GM23338 (cell line): Measurements from ENCODE around the gene PAX2. TPM values are rescaled to one million over a fixed set of nuclear protein-coding genes. Genes with fewer than 3 reads are reported as not detected.

Source experiments
- ATAC-seq: fragments of 200-7000 bp; cut with Tn5 transposase; 3 replicates; pipeline ENCODE4 v1.9.1; 2020
- DNase-seq: peaks from one replicate; pipeline ENCODE4 v3.0.0-alpha.2; 2015; ENCODE audit warnings: low spot score
- H2AFZ ChIP-seq: fragments of 200-600 bp; sonication (generic); 2 replicates; pipeline ENCODE4 v1.8.0; 2016; ENCODE audit warnings: antibody characterized with exemption, mild to moderate bottlenecking, moderate library complexity
- H3F3A ChIP-seq: fragments of 200-600 bp; sonication (generic); replicated peaks from 2 replicates; pipeline ENCODE4 v1.8.0; 2017; ENCODE audit warnings: antibody characterized with exemption, mixed run types, low read depth
- H3K27ac ChIP-seq: fragments of 200-600 bp; sonication (generic); 2 replicates; pipeline ENCODE4 v1.6.1; 2016; ENCODE audit warnings: low read depth
- H3K27me3 ChIP-seq: fragments of 200-600 bp; sonication (generic); 2 replicates; pipeline ENCODE4 v1.8.0; 2016; ENCODE audit warnings: mild to moderate bottlenecking, mixed run types, moderate library complexity; ENCODE audit not compliant: insufficient read depth
- H3K36me3 ChIP-seq: fragments of 200-600 bp; sonication (generic); 2 replicates; pipeline ENCODE4 v1.8.0; 2016; ENCODE audit warnings: mild to moderate bottlenecking; ENCODE audit not compliant: insufficient read depth
- H3K4me1 ChIP-seq: fragments of 200-600 bp; sonication (generic); 2 replicates; pipeline ENCODE4 v1.8.0; 2016; ENCODE audit warnings: mild to moderate bottlenecking, moderate library complexity; ENCODE audit not compliant: insufficient read depth
- H3K4me2 ChIP-seq: fragments of 200-600 bp; sonication (generic); 2 replicates; pipeline ENCODE4 v1.7.1; 2017; ENCODE audit warnings: mixed run types
- H3K4me3 ChIP-seq: fragments of 200-600 bp; sonication (generic); 2 replicates; pipeline ENCODE4 v1.6.1; 2016; ENCODE audit warnings: mixed run types
- H3K79me2 ChIP-seq: fragments of 200-600 bp; sonication (generic); replicated peaks from 2 replicates; pipeline ENCODE4 v1.8.0; 2017; ENCODE audit warnings: mild to moderate bottlenecking; ENCODE audit not compliant: insufficient read depth
- H3K9me2 ChIP-seq: fragments of 200-600 bp; sonication (generic); 2 replicates; pipeline ENCODE4 v1.8.0; 2017; ENCODE audit not compliant: insufficient read depth
- H4K20me1 ChIP-seq: fragments of 200-600 bp; sonication (generic); replicated peaks from 2 replicates; pipeline ENCODE4 v1.8.0; 2017; ENCODE audit warnings: mild to moderate bottlenecking; ENCODE audit not compliant: insufficient read depth
- H3K27ac Mint-ChIP-seq: 2 replicates; pipeline ENCODE4 v1.8.0; 2020; ENCODE audit warnings: inconsistent platforms, mild to moderate bottlenecking, moderate library complexity, mixed read lengths
- H3K27me3 Mint-ChIP-seq: 3 replicates; pipeline ENCODE4 v1.8.0; 2022; ENCODE audit warnings: low read depth, mild to moderate bottlenecking, moderate library complexity, mixed read lengths, inconsistent platforms; ENCODE audit not compliant: insufficient read depth, poor library complexity
- H3K36me3 Mint-ChIP-seq: 3 replicates; pipeline ENCODE4 v1.8.0; 2021; ENCODE audit warnings: low read depth, mild to moderate bottlenecking, inconsistent platforms, moderate library complexity, mixed read lengths
- H3K4me1 Mint-ChIP-seq: 3 replicates; pipeline ENCODE4 v1.8.0; 2020; ENCODE audit warnings: mild to moderate bottlenecking, inconsistent platforms, mixed read lengths
- H3K4me3 Mint-ChIP-seq: 3 replicates; pipeline ENCODE4 v1.8.0; 2021; ENCODE audit warnings: moderate library complexity, mild to moderate bottlenecking, inconsistent platforms, mixed read lengths
- H3K9me3 Mint-ChIP-seq: 3 replicates; pipeline ENCODE4 v1.8.0; 2020; ENCODE audit warnings: moderate library complexity, mild to moderate bottlenecking, inconsistent platforms, mixed read lengths
- EZH2 ChIP-seq: fragments of 200-600 bp; sonication (generic); IDR thresholded peaks from one replicate; pipeline ENCODE4 v1.8.0; 2017; ENCODE audit warnings: antibody characterized with exemption, mild to moderate bottlenecking, low read depth; ENCODE audit not compliant: unreplicated experiment
- EZH2phosphoT487 ChIP-seq: fragments of 200-600 bp; sonication (generic); IDR thresholded peaks from one replicate; pipeline ENCODE4 v1.8.1; 2018; ENCODE audit warnings: antibody characterized with exemption; ENCODE audit not compliant: unreplicated experiment
- JUNB ChIP-seq: IDR thresholded peaks from one replicate; pipeline ENCODE4 v1.6.1; 2016; ENCODE audit warnings: antibody characterized with exemption; ENCODE audit not compliant: unreplicated experiment
- NANOG ChIP-seq: IDR thresholded peaks from 2 replicates; pipeline ENCODE4 v1.6.1; 2016; ENCODE audit warnings: antibody characterized with exemption, borderline replicate concordance
- ZNF114 ChIP-seq: fragments of 250-450 bp; sonication (Bioruptor Pico); IDR thresholded peaks from 2 replicates; pipeline ENCODE4 v1.5.0; 2020; ENCODE audit warnings: mild to moderate bottlenecking, moderate library complexity
- ZNF331 ChIP-seq: fragments of 250-450 bp; sonication (Bioruptor Pico); IDR thresholded peaks from 2 replicates; pipeline ENCODE4 v1.5.0; 2020; ENCODE audit warnings: low read depth, mild to moderate bottlenecking, moderate library complexity
- polyA plus RNA-seq: library from polyadenylated mRNA; unstranded; fragments of >200 nt; fragmentation: Nextera tagmentation; extraction: Ambion mirVana; gene quantifications from 2 replicates; pipeline ENCODE4 v1.2.1, GENCODE V29; 2016
- total RNA-seq: library from RNA; depleted of rRNA; stranded (reverse); fragments of >200 nt; shearing (Covaris generic); gene quantifications from 2 replicates; pipeline ENCODE4 v1.2.3, GENCODE V29; 2014
- TF ChIP-seq, protein P1 (sequence below), 2 experiments: fragments of 200-600 bp in 1 of 2; sonication (generic) in 1 of 2; conservative IDR thresholded peaks; 2 replicates each; pipeline versions ENCODE4 v1.5.1 to v1.6.1; 2016 to 2017; ENCODE audit warnings: antibody characterized with exemption in 2 of 2, low read depth in 2 of 2, mild to moderate bottlenecking in 2 of 2, moderate library complexity in 1 of 2
- TF ChIP-seq, protein P2 (sequence below): IDR thresholded peaks from one replicate; pipeline ENCODE4 v1.6.1; 2018; ENCODE audit warnings: antibody characterized with exemption; ENCODE audit not compliant: unreplicated experiment

PAX2 gene
- total and polyA plus RNA-seq, 2 experiments from 2014 or later: not detected

- no peaks in the 10 kb centered on the region for H4K20me1 ChIP-seq
- no peak overlapping the region for H3K4me2 ChIP-seq
- no peaks in the 10 kb centered on the region for H3F3A ChIP-seq
- DNase-seq: no peak
- Mint-ChIP-seq H3K36me3 (no peaks in the 10 kb centered on the region), H3K4me3 (no peak overlapping the region), H3K27ac (no peak overlapping the region), H3K27me3 (peaks cover 17% of the 10 kb centered on the region), H3K4me1 (peaks cover 29% of the 10 kb centered on the region), H3K9me3 (no peaks in the 10 kb centered on the region)
- no peaks in the 10 kb centered on the region for H3K36me3 ChIP-seq
- peaks cover 14% of the 10 kb centered on the region; the same call in 1 of the 2 replicates for H3K4me1 ChIP-seq
- H2AFZ ChIP-seq: no peak overlapping the region
- H3K9me2 ChIP-seq: no peaks in the 10 kb centered on the region
- H3K79me2 ChIP-seq: no peaks in the 10 kb centered on the region
- no peak for TF ChIP-seq ZNF331 (CRISPR knock-in tag)
- no peak for TF ChIP-seq EZH2
- 0 out of 2 replicates have a peak, but pooled peaks cover 7% of the 10 kb centered on the region for H3K27me3 ChIP-seq
- no peak overlapping the region for H3K4me3 ChIP-seq
- peak; percentile 7; the same call in 1 of the 3 replicates for ATAC-seq
- H3K27ac ChIP-seq: no peak overlapping the region
Measured at GRCh38 chr10:100802607-100803006, 57.2 kb downstream of the PAX2 start.

GRCh38 chr10:100803492-100803891 is 58.1 kb downstream of the PAX2 start:
- H3K27ac Mint-ChIP-seq: no peak overlapping the region

More at GRCh38 chr10:100803492-100803891, 58.1 kb downstream of the PAX2 start:
- TF ChIP-seq, protein P1, sequence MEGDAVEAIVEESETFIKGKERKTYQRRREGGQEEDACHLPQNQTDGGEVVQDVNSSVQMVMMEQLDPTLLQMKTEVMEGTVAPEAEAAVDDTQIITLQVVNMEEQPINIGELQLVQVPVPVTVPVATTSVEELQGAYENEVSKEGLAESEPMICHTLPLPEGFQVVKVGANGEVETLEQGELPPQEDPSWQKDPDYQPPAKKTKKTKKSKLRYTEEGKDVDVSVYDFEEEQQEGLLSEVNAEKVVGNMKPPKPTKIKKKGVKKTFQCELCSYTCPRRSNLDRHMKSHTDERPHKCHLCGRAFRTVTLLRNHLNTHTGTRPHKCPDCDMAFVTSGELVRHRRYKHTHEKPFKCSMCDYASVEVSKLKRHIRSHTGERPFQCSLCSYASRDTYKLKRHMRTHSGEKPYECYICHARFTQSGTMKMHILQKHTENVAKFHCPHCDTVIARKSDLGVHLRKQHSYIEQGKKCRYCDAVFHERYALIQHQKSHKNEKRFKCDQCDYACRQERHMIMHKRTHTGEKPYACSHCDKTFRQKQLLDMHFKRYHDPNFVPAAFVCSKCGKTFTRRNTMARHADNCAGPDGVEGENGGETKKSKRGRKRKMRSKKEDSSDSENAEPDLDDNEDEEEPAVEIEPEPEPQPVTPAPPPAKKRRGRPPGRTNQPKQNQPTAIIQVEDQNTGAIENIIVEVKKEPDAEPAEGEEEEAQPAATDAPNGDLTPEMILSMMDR (conservative IDR thresholded peaks at IDR 0.05; ENCODE audit: low read depth in 2 of 2): no peak
- TF ChIP-seq, protein P2, sequence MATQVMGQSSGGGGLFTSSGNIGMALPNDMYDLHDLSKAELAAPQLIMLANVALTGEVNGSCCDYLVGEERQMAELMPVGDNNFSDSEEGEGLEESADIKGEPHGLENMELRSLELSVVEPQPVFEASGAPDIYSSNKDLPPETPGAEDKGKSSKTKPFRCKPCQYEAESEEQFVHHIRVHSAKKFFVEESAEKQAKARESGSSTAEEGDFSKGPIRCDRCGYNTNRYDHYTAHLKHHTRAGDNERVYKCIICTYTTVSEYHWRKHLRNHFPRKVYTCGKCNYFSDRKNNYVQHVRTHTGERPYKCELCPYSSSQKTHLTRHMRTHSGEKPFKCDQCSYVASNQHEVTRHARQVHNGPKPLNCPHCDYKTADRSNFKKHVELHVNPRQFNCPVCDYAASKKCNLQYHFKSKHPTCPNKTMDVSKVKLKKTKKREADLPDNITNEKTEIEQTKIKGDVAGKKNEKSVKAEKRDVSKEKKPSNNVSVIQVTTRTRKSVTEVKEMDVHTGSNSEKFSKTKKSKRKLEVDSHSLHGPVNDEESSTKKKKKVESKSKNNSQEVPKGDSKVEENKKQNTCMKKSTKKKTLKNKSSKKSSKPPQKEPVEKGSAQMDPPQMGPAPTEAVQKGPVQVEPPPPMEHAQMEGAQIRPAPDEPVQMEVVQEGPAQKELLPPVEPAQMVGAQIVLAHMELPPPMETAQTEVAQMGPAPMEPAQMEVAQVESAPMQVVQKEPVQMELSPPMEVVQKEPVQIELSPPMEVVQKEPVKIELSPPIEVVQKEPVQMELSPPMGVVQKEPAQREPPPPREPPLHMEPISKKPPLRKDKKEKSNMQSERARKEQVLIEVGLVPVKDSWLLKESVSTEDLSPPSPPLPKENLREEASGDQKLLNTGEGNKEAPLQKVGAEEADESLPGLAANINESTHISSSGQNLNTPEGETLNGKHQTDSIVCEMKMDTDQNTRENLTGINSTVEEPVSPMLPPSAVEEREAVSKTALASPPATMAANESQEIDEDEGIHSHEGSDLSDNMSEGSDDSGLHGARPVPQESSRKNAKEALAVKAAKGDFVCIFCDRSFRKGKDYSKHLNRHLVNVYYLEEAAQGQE: no peak
- TF ChIP-seq ZNF114 (CRISPR knock-in tag) (no peak), EZH2 (no peak), EZH2phosphoT487 (no peak), NANOG (no peak), JUNB (no peak)
- peak; percentile 51 for DNase-seq
- H3F3A ChIP-seq: no peaks in the 10 kb centered on the region
- peak; percentile 66 for ATAC-seq
- Mint-ChIP-seq H3K36me3 (no peaks in the 10 kb centered on the region), H3K9me3 (no peaks in the 10 kb centered on the region), H3K27me3 (peaks cover 19% of the 10 kb centered on the region), H3K4me1 (peaks cover 29% of the 10 kb centered on the region), H3K4me3 (peak overlapping the region; percentile 36; the same call in 1 of the 3 replicates)
- H3K4me3 ChIP-seq: no peak overlapping the region
- H3K9me2 ChIP-seq: no peaks in the 10 kb centered on the region
- 0 out of 2 replicates have a peak, but pooled peaks cover 7% of the 10 kb centered on the region for H3K27me3 ChIP-seq
- peak overlapping the region; percentile 51; the same call in 1 of the 2 replicates for H3K4me2 ChIP-seq
- H4K20me1 ChIP-seq: no peaks in the 10 kb centered on the region
- H3K27ac ChIP-seq: no peak overlapping the region
- H3K79me2 ChIP-seq: no peaks in the 10 kb centered on the region
- H3K4me1 ChIP-seq: peaks cover 14% of the 10 kb centered on the region; the same call in 1 of the 2 replicates
- H3K36me3 ChIP-seq: no peaks in the 10 kb centered on the region
- peak overlapping the region; percentile 93 for H2AFZ ChIP-seq
